GM23338 (cell line): ENCODE measurements around the gene UCKL1. TPM values are rescaled to one million over a fixed set of nuclear protein-coding genes. Genes with fewer than 3 reads are reported as not detected.

ENCODE experiments used
- ATAC-seq: fragments of 200-7000 bp; cut with Tn5 transposase; 3 replicates; pipeline ENCODE4 v1.9.1; 2020
- DNase-seq: peaks from one replicate; pipeline ENCODE4 v3.0.0-alpha.2; 2015; ENCODE audit warnings: low spot score
- H2AFZ ChIP-seq: fragments of 200-600 bp; sonication (generic); 2 replicates; pipeline ENCODE4 v1.8.0; 2016; ENCODE audit warnings: antibody characterized with exemption, mild to moderate bottlenecking, moderate library complexity
- H3F3A ChIP-seq: fragments of 200-600 bp; sonication (generic); replicated peaks from 2 replicates; pipeline ENCODE4 v1.8.0; 2017; ENCODE audit warnings: antibody characterized with exemption, mixed run types, low read depth
- H3K27ac ChIP-seq: fragments of 200-600 bp; sonication (generic); 2 replicates; pipeline ENCODE4 v1.6.1; 2016; ENCODE audit warnings: low read depth
- H3K27me3 ChIP-seq: fragments of 200-600 bp; sonication (generic); 2 replicates; pipeline ENCODE4 v1.8.0; 2016; ENCODE audit warnings: mild to moderate bottlenecking, mixed run types, moderate library complexity; ENCODE audit not compliant: insufficient read depth
- H3K36me3 ChIP-seq: fragments of 200-600 bp; sonication (generic); 2 replicates; pipeline ENCODE4 v1.8.0; 2016; ENCODE audit warnings: mild to moderate bottlenecking; ENCODE audit not compliant: insufficient read depth
- H3K4me1 ChIP-seq: fragments of 200-600 bp; sonication (generic); 2 replicates; pipeline ENCODE4 v1.8.0; 2016; ENCODE audit warnings: mild to moderate bottlenecking, moderate library complexity; ENCODE audit not compliant: insufficient read depth
- H3K4me2 ChIP-seq: fragments of 200-600 bp; sonication (generic); 2 replicates; pipeline ENCODE4 v1.7.1; 2017; ENCODE audit warnings: mixed run types
- H3K4me3 ChIP-seq: fragments of 200-600 bp; sonication (generic); 2 replicates; pipeline ENCODE4 v1.6.1; 2016; ENCODE audit warnings: mixed run types
- H3K79me2 ChIP-seq: fragments of 200-600 bp; sonication (generic); replicated peaks from 2 replicates; pipeline ENCODE4 v1.8.0; 2017; ENCODE audit warnings: mild to moderate bottlenecking; ENCODE audit not compliant: insufficient read depth
- H3K9me2 ChIP-seq: fragments of 200-600 bp; sonication (generic); 2 replicates; pipeline ENCODE4 v1.8.0; 2017; ENCODE audit not compliant: insufficient read depth
- H4K20me1 ChIP-seq: fragments of 200-600 bp; sonication (generic); replicated peaks from 2 replicates; pipeline ENCODE4 v1.8.0; 2017; ENCODE audit warnings: mild to moderate bottlenecking; ENCODE audit not compliant: insufficient read depth
- H3K27ac Mint-ChIP-seq: 2 replicates; pipeline ENCODE4 v1.8.0; 2020; ENCODE audit warnings: inconsistent platforms, mild to moderate bottlenecking, moderate library complexity, mixed read lengths
- H3K27me3 Mint-ChIP-seq: 3 replicates; pipeline ENCODE4 v1.8.0; 2022; ENCODE audit warnings: low read depth, mild to moderate bottlenecking, moderate library complexity, mixed read lengths, inconsistent platforms; ENCODE audit not compliant: insufficient read depth, poor library complexity
- H3K36me3 Mint-ChIP-seq: 3 replicates; pipeline ENCODE4 v1.8.0; 2021; ENCODE audit warnings: low read depth, mild to moderate bottlenecking, inconsistent platforms, moderate library complexity, mixed read lengths
- H3K4me1 Mint-ChIP-seq: 3 replicates; pipeline ENCODE4 v1.8.0; 2020; ENCODE audit warnings: mild to moderate bottlenecking, inconsistent platforms, mixed read lengths
- H3K4me3 Mint-ChIP-seq: 3 replicates; pipeline ENCODE4 v1.8.0; 2021; ENCODE audit warnings: moderate library complexity, mild to moderate bottlenecking, inconsistent platforms, mixed read lengths
- H3K9me3 Mint-ChIP-seq: 3 replicates; pipeline ENCODE4 v1.8.0; 2020; ENCODE audit warnings: moderate library complexity, mild to moderate bottlenecking, inconsistent platforms, mixed read lengths
- CREB1 ChIP-seq: fragments of 250-450 bp; sonication (Bioruptor Pico); IDR thresholded peaks from 2 replicates; pipeline ENCODE4 v1.5.0; 2020; ENCODE audit warnings: low read depth, mild to moderate bottlenecking, moderate library complexity
- EZH2phosphoT487 ChIP-seq: fragments of 200-600 bp; sonication (generic); IDR thresholded peaks from one replicate; pipeline ENCODE4 v1.8.1; 2018; ENCODE audit warnings: antibody characterized with exemption; ENCODE audit not compliant: unreplicated experiment
- JUNB ChIP-seq: IDR thresholded peaks from one replicate; pipeline ENCODE4 v1.6.1; 2016; ENCODE audit warnings: antibody characterized with exemption; ENCODE audit not compliant: unreplicated experiment
- NANOG ChIP-seq: IDR thresholded peaks from 2 replicates; pipeline ENCODE4 v1.6.1; 2016; ENCODE audit warnings: antibody characterized with exemption, borderline replicate concordance
- POLR2AphosphoS5 ChIP-seq: IDR thresholded peaks from 2 replicates; pipeline ENCODE4 v1.6.1; 2016; ENCODE audit warnings: antibody characterized with exemption, low read depth
- REST ChIP-seq: IDR thresholded peaks from one replicate; pipeline ENCODE4 v1.6.1; 2018; ENCODE audit warnings: antibody characterized with exemption; ENCODE audit not compliant: unreplicated experiment
- STAT1 ChIP-seq: IDR thresholded peaks from one replicate; pipeline ENCODE4 v1.6.1; 2016; ENCODE audit warnings: antibody characterized with exemption; ENCODE audit not compliant: unreplicated experiment
- ZNF331 ChIP-seq: fragments of 250-450 bp; sonication (Bioruptor Pico); IDR thresholded peaks from 2 replicates; pipeline ENCODE4 v1.5.0; 2020; ENCODE audit warnings: low read depth, mild to moderate bottlenecking, moderate library complexity
- polyA plus RNA-seq: library from polyadenylated mRNA; unstranded; fragments of >200 nt; fragmentation: Nextera tagmentation; extraction: Ambion mirVana; gene quantifications from 2 replicates; pipeline ENCODE4 v1.2.1, GENCODE V29; 2016
- total RNA-seq: library from RNA; depleted of rRNA; stranded (reverse); fragments of >200 nt; shearing (Covaris generic); gene quantifications from 2 replicates; pipeline ENCODE4 v1.2.3, GENCODE V29; 2014
- TF ChIP-seq, protein P1 (sequence below): IDR thresholded peaks from 2 replicates; pipeline ENCODE4 v1.6.1; 2016; ENCODE audit warnings: antibody characterized with exemption
- TF ChIP-seq, protein P2 (sequence below), 2 experiments: fragments of 200-600 bp in 1 of 2; sonication (generic) in 1 of 2; conservative IDR thresholded peaks; 2 replicates each; pipeline versions ENCODE4 v1.5.1 to v1.6.1; 2016 to 2017; ENCODE audit warnings: antibody characterized with exemption in 2 of 2, low read depth in 2 of 2, mild to moderate bottlenecking in 2 of 2, moderate library complexity in 1 of 2

The UCKL1 gene
- total and polyA plus RNA-seq, 2 experiments from 2014 or later: 56.8 to 82.5 TPM

- H3K27me3 ChIP-seq: no peaks in the 10 kb centered on the region
- peaks cover 26% of the 10 kb centered on the region for H4K20me1 ChIP-seq
- Mint-ChIP-seq H3K4me1 (peaks cover 32% of the 10 kb centered on the region), H3K36me3 (peaks cover 8% of the 10 kb centered on the region; the same call in 1 of the 3 replicates), H3K9me3 (peaks cover 8% of the 10 kb centered on the region; the same call in 1 of the 3 replicates), H3K27me3 (peaks cover 28% of the 10 kb centered on the region), H3K27ac (no peak overlapping the region), H3K4me3 (no peak overlapping the region)
- no peaks in the 10 kb centered on the region for H3K36me3 ChIP-seq
- no peak overlapping the region for H3K4me2 ChIP-seq
- no peak overlapping the region for H3K4me3 ChIP-seq
- no peak overlapping the region for H3K27ac ChIP-seq
- H2AFZ ChIP-seq: no peak overlapping the region
- peaks cover 87% of the 10 kb centered on the region for H3K79me2 ChIP-seq
- no peak for DNase-seq
- peaks cover 13% of the 10 kb centered on the region for H3F3A ChIP-seq
- TF ChIP-seq STAT1 (no peak), EZH2phosphoT487 (no peak), NANOG (no peak), CREB1 (CRISPR knock-in tag) (no peak), REST (no peak), ZNF331 (CRISPR knock-in tag) (no peak), JUNB (no peak), POLR2AphosphoS5 (no peak)
- TF ChIP-seq, protein P1, sequence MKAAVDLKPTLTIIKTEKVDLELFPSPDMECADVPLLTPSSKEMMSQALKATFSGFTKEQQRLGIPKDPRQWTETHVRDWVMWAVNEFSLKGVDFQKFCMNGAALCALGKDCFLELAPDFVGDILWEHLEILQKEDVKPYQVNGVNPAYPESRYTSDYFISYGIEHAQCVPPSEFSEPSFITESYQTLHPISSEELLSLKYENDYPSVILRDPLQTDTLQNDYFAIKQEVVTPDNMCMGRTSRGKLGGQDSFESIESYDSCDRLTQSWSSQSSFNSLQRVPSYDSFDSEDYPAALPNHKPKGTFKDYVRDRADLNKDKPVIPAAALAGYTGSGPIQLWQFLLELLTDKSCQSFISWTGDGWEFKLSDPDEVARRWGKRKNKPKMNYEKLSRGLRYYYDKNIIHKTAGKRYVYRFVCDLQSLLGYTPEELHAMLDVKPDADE: no peak
- TF ChIP-seq, protein P2, sequence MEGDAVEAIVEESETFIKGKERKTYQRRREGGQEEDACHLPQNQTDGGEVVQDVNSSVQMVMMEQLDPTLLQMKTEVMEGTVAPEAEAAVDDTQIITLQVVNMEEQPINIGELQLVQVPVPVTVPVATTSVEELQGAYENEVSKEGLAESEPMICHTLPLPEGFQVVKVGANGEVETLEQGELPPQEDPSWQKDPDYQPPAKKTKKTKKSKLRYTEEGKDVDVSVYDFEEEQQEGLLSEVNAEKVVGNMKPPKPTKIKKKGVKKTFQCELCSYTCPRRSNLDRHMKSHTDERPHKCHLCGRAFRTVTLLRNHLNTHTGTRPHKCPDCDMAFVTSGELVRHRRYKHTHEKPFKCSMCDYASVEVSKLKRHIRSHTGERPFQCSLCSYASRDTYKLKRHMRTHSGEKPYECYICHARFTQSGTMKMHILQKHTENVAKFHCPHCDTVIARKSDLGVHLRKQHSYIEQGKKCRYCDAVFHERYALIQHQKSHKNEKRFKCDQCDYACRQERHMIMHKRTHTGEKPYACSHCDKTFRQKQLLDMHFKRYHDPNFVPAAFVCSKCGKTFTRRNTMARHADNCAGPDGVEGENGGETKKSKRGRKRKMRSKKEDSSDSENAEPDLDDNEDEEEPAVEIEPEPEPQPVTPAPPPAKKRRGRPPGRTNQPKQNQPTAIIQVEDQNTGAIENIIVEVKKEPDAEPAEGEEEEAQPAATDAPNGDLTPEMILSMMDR (conservative IDR thresholded peaks at IDR 0.05; ENCODE audit: low read depth in 2 of 2): no peak
- peaks cover 13% of the 10 kb centered on the region; the same call in 1 of the 2 replicates for H3K4me1 ChIP-seq
- ATAC-seq: no peak
- no peaks in the 10 kb centered on the region for H3K9me2 ChIP-seq
Observed at GRCh38 chr20:63951398-63952209, 4.6 kb downstream of the UCKL1 start.
